Measurements from ENCODE around the gene ALKBH1.
"Not testable (repeated sequence)": the region's sequence is repeated elsewhere in the genome, so short reads cannot be mapped to it uniquely, and the experiment has no call there.

The ALKBH1 gene, protein sequence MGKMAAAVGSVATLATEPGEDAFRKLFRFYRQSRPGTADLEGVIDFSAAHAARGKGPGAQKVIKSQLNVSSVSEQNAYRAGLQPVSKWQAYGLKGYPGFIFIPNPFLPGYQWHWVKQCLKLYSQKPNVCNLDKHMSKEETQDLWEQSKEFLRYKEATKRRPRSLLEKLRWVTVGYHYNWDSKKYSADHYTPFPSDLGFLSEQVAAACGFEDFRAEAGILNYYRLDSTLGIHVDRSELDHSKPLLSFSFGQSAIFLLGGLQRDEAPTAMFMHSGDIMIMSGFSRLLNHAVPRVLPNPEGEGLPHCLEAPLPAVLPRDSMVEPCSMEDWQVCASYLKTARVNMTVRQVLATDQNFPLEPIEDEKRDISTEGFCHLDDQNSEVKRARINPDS

GRCh38 chr14:77707724-77708408 is at the start of gene ALKBH1, which contains the start of gene SLIRP:
Gene ALKBH1, minus strand, starts transcription at chr14:77708023. Its CDS starts 19 bp downstream, at chr14:77708004.
Gene SLIRP, plus strand, starts transcription at chr14:77708103. Its CDS starts 9 bp downstream, at chr14:77708112.
- in situ Hi-C loops (cut with MboI; ENCODE audit: low pct_unique_long_range_greater_than_20kb, low sequenced_read_pairs), result no loop called here
- DNase-seq, result peak; percentile 93

DNA sequence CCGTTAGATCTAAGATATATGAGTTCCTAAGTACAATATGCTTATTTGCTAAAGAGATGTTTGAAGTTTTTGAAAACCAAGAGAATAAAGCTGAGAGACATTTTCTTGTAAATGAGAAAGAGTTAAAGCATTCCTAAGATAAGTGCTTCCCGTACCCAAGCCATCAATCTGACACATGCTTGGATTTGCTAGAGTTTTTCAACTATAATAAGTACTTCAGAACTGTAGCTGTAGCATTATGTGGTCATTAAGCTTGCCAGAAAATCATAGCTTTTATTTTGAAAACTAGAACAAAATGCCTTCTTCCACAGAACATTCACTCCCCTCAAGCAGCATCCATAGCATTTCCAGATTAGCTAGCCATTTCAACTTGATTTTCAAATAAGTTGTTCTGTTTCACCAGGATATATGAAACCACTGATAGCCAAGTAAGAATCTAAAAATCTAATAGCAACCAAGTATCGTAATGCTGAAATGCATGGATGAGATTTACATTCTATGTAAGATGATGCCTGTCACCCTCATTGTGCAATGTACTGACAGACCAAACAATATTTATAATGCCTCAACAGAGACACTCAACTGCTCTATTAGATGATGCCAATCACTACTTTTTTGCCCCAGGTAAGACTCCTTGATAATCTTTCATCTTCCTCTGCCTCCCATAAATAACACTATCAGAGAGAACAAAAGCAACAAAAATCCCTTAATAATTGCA is 45.1 kb upstream of the ALKBH1 start:
- in situ Hi-C loops (cut with MboI; ENCODE audit: low pct_unique_long_range_greater_than_20kb, low sequenced_read_pairs), result no loop called here
- no peak for DNase-seq

- in situ Hi-C loops (cut with MboI; ENCODE audit: low pct_unique_long_range_greater_than_20kb, low sequenced_read_pairs), result no loop called here
- no peak for DNase-seq
These were observed 44.4 kb upstream of the ALKBH1 start for GRCh38 chr14:77752266-77752665.

- in situ Hi-C loops (cut with MboI; ENCODE audit: low pct_unique_long_range_greater_than_20kb, low sequenced_read_pairs); DNase-seq: not testable (repeated sequence)
These were observed 39.6 kb upstream of the ALKBH1 start for GRCh38 chr14:77747425-77747824.

- in situ Hi-C loops (cut with MboI; ENCODE audit: low pct_unique_long_range_greater_than_20kb, low sequenced_read_pairs), result no loop called here
- no peak for DNase-seq
These were observed 38.4 kb upstream of the ALKBH1 start for GRCh38 chr14:77746064-77746702.

- DNase-seq, result no peak
- in situ Hi-C loops (cut with MboI; ENCODE audit: low pct_unique_long_range_greater_than_20kb, low sequenced_read_pairs), result no loop called here
These were observed 33.6 kb upstream of the ALKBH1 start for GRCh38 chr14:77741438-77741837.

- no peak for DNase-seq
- in situ Hi-C loops (cut with MboI; ENCODE audit: low pct_unique_long_range_greater_than_20kb, low sequenced_read_pairs), result no loop called here
These were observed 30.9 kb upstream of the ALKBH1 start for GRCh38 chr14:77738559-77739250.

DNA sequence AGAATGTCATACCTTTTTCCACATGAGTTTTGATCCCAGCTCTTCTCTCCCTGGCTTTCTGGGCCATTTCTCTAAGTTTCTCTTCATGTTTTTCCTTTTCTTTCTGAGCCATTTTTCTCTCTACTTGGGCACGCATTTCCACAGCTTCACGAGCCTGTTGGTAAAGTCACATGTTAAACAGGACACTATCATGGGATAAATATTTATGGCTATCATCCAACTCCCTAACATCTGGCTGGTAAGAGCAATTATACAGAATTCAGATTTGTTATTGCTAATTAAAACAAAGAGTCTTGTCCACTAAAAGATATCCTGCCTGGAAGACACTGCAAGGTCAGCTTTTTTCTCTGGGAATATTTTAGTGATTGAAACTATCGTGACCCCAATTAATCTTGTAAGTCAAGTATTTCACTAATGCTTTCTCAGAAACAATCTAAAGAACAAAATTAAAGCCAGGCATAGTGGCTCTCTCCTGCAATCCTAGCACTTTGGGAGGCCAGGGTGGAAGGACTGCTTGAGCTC is 23.2 kb upstream of the ALKBH1 start:
- in situ Hi-C loops (cut with MboI; ENCODE audit: low pct_unique_long_range_greater_than_20kb, low sequenced_read_pairs), result no loop called here

GRCh38 chr14:77722301-77722700 is 14.5 kb upstream of the ALKBH1 start:
- no peak for DNase-seq
- in situ Hi-C loops (cut with MboI; ENCODE audit: low pct_unique_long_range_greater_than_20kb, low sequenced_read_pairs), result no loop called here

More for the DNA sequence above, 23.2 kb upstream of the ALKBH1 start:
- no peak for DNase-seq

- no peak for DNase-seq
- in situ Hi-C loops (cut with MboI; ENCODE audit: low pct_unique_long_range_greater_than_20kb, low sequenced_read_pairs), result no loop called here
These were observed 13.6 kb upstream of the ALKBH1 start for GRCh38 chr14:77721437-77721836.

DNA sequence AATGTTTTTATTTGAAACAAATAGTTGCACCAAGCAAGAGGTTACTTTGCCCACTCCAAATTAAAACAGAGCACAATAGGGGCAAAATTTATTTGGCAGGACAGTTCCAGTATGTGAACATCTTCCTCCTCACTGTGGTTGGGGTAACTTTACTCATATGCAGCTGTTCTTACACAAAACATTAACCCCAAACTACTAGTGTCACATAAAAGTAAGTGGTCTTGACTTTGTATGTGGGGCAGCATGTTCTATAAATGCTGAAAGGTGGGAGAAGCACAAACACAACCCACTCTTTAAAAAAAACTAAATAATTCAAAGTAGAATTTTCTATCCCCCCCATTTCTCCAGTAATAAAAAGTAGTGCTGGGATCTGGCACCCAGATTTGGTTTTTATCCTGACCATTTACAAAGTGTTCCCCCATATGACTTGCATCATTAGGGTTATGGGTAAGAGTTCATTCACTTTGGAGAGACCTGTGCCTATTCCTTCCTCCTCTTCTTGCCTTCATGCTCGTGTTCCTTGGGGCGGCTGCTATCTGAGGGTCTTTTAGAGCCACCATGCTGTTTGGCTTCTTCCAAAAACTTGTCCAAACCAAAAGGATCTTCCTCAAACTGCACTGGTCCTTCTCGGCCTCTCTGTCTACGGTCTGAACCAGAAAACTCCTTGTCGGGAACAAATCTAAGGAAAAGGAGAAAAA is 9.9 kb upstream of the ALKBH1 start:
- DNase-seq, result no peak
- in situ Hi-C loops (cut with MboI; ENCODE audit: low pct_unique_long_range_greater_than_20kb, low sequenced_read_pairs), result no loop called here

- in situ Hi-C loops (cut with MboI; ENCODE audit: low pct_unique_long_range_greater_than_20kb, low sequenced_read_pairs), result no loop called here
These were observed 7.1 kb upstream of the ALKBH1 start for GRCh38 chr14:77714926-77715325.

DNA sequence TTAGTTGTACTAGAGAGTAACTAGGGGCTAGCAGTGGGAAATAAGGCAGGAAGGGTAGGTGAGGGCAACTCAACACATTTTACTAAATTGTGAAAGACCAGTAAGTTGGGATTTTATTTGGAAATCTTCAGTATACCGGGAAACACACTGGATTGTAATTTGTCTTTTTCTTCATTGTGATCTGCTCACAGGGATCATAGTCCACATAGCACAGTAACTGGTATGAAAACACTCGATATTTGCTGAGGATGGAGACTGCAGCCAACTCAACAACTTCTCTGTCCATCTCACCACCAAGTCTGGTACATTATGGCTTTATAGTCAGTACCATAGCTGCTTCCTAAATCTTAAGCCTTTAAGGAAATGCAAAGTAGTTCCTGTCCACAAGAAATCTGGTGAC is 2.5 kb upstream of the ALKBH1 start:
- no peak for DNase-seq
- in situ Hi-C loops (cut with MboI; ENCODE audit: low pct_unique_long_range_greater_than_20kb, low sequenced_read_pairs), result no loop called here

More at GRCh38 chr14:77714926-77715325, 7.1 kb upstream of the ALKBH1 start:
- no peak for DNase-seq

- in situ Hi-C loops (cut with MboI; ENCODE audit: low pct_unique_long_range_greater_than_20kb, low sequenced_read_pairs), result no loop called here
- DNase-seq, result no peak
These were observed 1.6 kb upstream of the ALKBH1 start for GRCh38 chr14:77709412-77709811.

DNA sequence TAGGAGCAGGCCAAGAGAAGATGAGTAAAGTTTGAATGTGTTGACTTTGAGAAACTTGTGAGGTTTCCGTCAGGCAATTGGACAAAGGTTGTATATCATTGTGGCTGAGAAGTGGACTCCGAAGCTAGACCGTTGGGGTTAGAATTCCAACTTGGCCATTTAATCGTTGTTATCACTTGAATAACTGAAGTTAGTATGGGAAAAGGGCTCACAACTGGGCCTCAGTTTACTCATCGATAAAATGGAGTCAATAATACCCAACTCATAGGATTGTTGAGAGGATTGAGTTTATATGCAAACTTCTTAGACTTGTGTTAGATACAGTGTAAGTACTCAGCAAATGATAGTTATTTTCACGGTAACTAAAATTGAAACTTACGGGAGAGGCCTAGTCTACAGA is 926 bp upstream of the ALKBH1 start:
- DNase-seq, result no peak
- in situ Hi-C loops (cut with MboI; ENCODE audit: low pct_unique_long_range_greater_than_20kb, low sequenced_read_pairs), result no loop called here

GRCh38 chr14:77707355-77707723 is 484 bp downstream of the ALKBH1 start:
- DNase-seq, result peak; percentile 45
- in situ Hi-C loops (cut with MboI; ENCODE audit: low pct_unique_long_range_greater_than_20kb, low sequenced_read_pairs), result no loop called here

DNA sequence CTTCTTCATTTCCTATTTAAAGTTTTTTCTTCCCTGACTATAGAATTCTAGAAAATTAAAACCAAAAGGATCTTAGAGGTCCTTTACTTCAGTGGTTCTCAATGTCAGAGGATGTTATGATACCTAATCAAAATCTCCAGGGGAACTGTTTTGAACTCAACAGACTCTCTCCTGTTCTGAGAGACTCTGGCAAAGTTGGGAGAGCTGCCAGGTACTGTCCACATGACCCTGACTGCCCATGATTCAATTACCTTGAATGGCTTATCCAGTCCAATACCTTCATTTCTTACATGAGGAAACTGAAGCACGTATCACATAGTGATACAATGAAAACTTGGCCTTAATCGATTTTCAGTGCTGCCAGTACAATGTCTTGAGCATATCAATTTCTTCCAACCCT is 16.6 kb downstream of the ALKBH1 start:
- in situ Hi-C loops (cut with MboI; ENCODE audit: low pct_unique_long_range_greater_than_20kb, low sequenced_read_pairs), result no loop called here
- no peak for DNase-seq

DNA sequence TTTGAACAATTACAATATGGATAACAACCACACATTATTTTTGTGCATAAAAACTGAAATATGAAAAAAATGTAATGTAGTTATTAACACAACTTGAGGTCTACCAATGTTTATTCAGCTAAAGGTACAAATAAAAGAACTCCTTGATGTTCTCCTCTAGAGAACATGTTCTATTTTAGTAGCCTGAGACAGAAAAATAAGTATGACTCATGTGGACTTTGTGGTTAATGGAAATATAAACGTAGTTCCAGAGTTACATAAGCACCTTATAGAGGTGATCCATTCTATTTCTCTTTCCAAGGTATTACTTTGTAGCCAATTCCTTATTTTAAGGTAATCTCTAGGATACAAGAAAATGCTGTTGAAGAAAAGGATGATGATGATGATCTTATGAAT is 25.7 kb downstream of the ALKBH1 start:
- in situ Hi-C loops (cut with MboI; ENCODE audit: low pct_unique_long_range_greater_than_20kb, low sequenced_read_pairs), result no loop called here

More for the DNA sequence above, 25.7 kb downstream of the ALKBH1 start:
- DNase-seq, result no peak
